Neural cell (in vitro differentiated cells): ENCODE measurements around the gene NKAIN4. TPM values are rescaled to one million over a fixed set of nuclear protein-coding genes. Genes with fewer than 3 reads are reported as not detected.

Experiments used
- H2AFZ ChIP-seq: fragments of 200-600, 300-800 bp; sonication (generic), shearing (Covaris generic); 2 replicates; pipeline ENCODE4 v1.6.0; 2014; ENCODE audit warnings: low read depth, mild to moderate bottlenecking, antibody characterized with exemption, low read length, moderate library complexity
- H3F3A ChIP-seq: fragments of 200-600 bp; shearing (Covaris generic); 2 replicates; pipeline ENCODE4 v1.6.1; 2016; ENCODE audit warnings: mild to moderate bottlenecking, moderate library complexity, mixed read lengths, antibody characterized with exemption, low read length; ENCODE audit not compliant: insufficient read depth, poor library complexity, severe bottlenecking
- H3K27ac ChIP-seq: fragments of 200-600, 300-800 bp; sonication (generic), shearing (Covaris generic); 2 replicates; pipeline ENCODE4 v1.5.1; 2014; ENCODE audit warnings: mild to moderate bottlenecking, low read length, moderate library complexity
- H3K27me3 ChIP-seq: fragments of 300-800, 200-600 bp; sonication (generic), shearing (Covaris generic); 2 replicates; pipeline ENCODE4 v1.6.0; 2014; ENCODE audit warnings: mild to moderate bottlenecking, low read depth, low read length, moderate library complexity; ENCODE audit not compliant: insufficient read depth
- H3K36me3 ChIP-seq: fragments of 300-800, 200-600 bp; sonication (generic), shearing (Covaris generic); 2 replicates; pipeline ENCODE4 v1.5.1; 2014; ENCODE audit warnings: mild to moderate bottlenecking, antibody characterized with exemption, low read length, moderate library complexity; ENCODE audit not compliant: insufficient read depth
- H3K4me2 ChIP-seq: fragments of 300-800, 200-600 bp; sonication (generic), shearing (Covaris generic); 2 replicates; pipeline ENCODE4 v1.6.0; 2014; ENCODE audit warnings: mild to moderate bottlenecking, low read length
- H3K4me3 ChIP-seq: fragments of 300-800, 200-600 bp; sonication (generic), shearing (Covaris generic); 2 replicates; pipeline ENCODE4 v1.5.1; 2014; ENCODE audit warnings: mild to moderate bottlenecking, low read length, moderate library complexity
- H3K79me2 ChIP-seq: fragments of 200-600 bp; shearing (Covaris generic); replicated peaks from 2 replicates; pipeline ENCODE4 v1.6.0; 2014; ENCODE audit warnings: mild to moderate bottlenecking, low read length, moderate library complexity; ENCODE audit not compliant: insufficient read depth
- H3K9ac ChIP-seq: fragments of 300-800, 200-600 bp; sonication (generic), shearing (Covaris generic); 2 replicates; pipeline ENCODE4 v1.6.1; 2016; ENCODE audit warnings: mild to moderate bottlenecking, low read length, mixed read lengths
- H3K9me2 ChIP-seq: fragments of 200-600 bp; shearing (Covaris generic); 2 replicates; pipeline ENCODE4 v1.6.1; 2016; ENCODE audit warnings: mild to moderate bottlenecking, low read length, mixed read lengths; ENCODE audit not compliant: insufficient read depth
- H3K9me3 ChIP-seq: fragments of 200-600, 300-800 bp; sonication (generic), shearing (Covaris generic); 2 replicates; pipeline ENCODE4 v1.6.1; 2016; ENCODE audit warnings: mild to moderate bottlenecking, mixed run types, low read length, moderate library complexity, mixed read lengths
- H4K20me1 ChIP-seq: fragments of 200-600 bp; shearing (Covaris generic); 2 replicates; pipeline ENCODE4 v1.6.1; 2016; ENCODE audit warnings: mild to moderate bottlenecking, mixed run types; ENCODE audit not compliant: insufficient read depth
- EP300 ChIP-seq: fragments of 450-650 bp; conservative IDR thresholded peaks from 2 replicates; pipeline ENCODE4 v1.6.1; 2014; ENCODE audit warnings: antibody characterized with exemption, mild to moderate bottlenecking, moderate library complexity; ENCODE audit not compliant: poor library complexity, severe bottlenecking
- EZH2 ChIP-seq: fragments of 200-600, 300-800 bp; shearing (Covaris generic), sonication (generic); IDR thresholded peaks from 2 replicates; pipeline ENCODE4 v1.6.1; 2014; ENCODE audit warnings: antibody characterized with exemption, low read length, borderline replicate concordance, mild to moderate bottlenecking; ENCODE audit not compliant: insufficient read depth, poor library complexity, severe bottlenecking
- MXI1 ChIP-seq: fragments of 450-650 bp; conservative IDR thresholded peaks from 2 replicates; pipeline ENCODE4 v1.6.1; 2014; ENCODE audit warnings: antibody characterized with exemption, mild to moderate bottlenecking; ENCODE audit not compliant: poor library complexity, severe bottlenecking
- POLR2AphosphoS5 ChIP-seq: IDR thresholded peaks from 2 replicates; pipeline ENCODE4 v1.6.1; 2012
- RAD21 ChIP-seq: fragments of 450-650 bp; conservative IDR thresholded peaks from 2 replicates; pipeline ENCODE4 v1.6.1; 2014; ENCODE audit warnings: antibody characterized with exemption, mild to moderate bottlenecking, moderate library complexity
- SMC3 ChIP-seq: fragments of 450-650 bp; conservative IDR thresholded peaks from 2 replicates; pipeline ENCODE4 v1.6.1; 2014; ENCODE audit warnings: antibody characterized with exemption, mild to moderate bottlenecking, moderate library complexity; ENCODE audit not compliant: poor library complexity
- TAF1 ChIP-seq: IDR thresholded peaks from 2 replicates; pipeline ENCODE4 v1.6.1; 2012; ENCODE audit warnings: low read depth
- polyA plus RNA-seq: library from polyadenylated mRNA; depleted of rRNA; stranded (reverse); fragments of >200 nt; gene quantifications from 2 replicates; pipeline ENCODE4 v1.2.3, GENCODE V29; 2014
- TF ChIP-seq, protein P1 (sequence below): IDR thresholded peaks from 2 replicates; pipeline ENCODE4 v1.6.1; 2012; ENCODE audit warnings: borderline replicate concordance
- TF ChIP-seq, protein P2 (sequence below): fragments of 450-650 bp; IDR thresholded peaks from 2 replicates; pipeline ENCODE4 v1.5.1; 2014; ENCODE audit warnings: antibody characterized with exemption, mild to moderate bottlenecking, moderate library complexity; ENCODE audit not compliant: poor library complexity, severe bottlenecking

NKAIN4 gene
- polyA plus RNA-seq, 1 donor from 2014 or later: 11.2 TPM

DNA sequence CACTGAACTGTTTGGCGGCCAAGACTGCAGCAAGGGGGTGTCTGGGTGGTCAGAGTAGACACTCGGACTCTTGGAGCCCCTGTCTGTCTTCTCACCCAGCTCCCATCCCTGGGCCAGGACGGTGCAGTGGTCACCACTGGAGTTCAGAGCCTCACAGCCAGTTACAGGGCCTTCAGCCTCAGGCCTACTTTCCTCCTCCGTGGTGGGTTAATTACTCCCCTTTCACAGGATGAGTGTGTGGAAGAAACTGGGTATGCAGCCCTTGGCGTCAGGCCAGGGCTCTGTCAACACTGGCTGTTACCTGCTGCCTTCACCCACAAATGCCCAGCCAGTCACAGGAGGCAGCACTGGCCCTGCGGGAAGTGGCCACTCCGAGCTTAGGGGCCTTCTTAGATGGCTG is 36.6 kb downstream of the NKAIN4 start:
- H3K4me3 ChIP-seq: no peak overlapping the region
- H3K9ac ChIP-seq: no peak overlapping the region
- H4K20me1 ChIP-seq: peaks cover 3% of the 10 kb centered on the region
- H3K9me2 ChIP-seq: no peaks in the 10 kb centered on the region
- H3K79me2 ChIP-seq: peaks cover 26% of the 10 kb centered on the region
- no peak overlapping the region for H3K27ac ChIP-seq
- H3K36me3 ChIP-seq: no peaks in the 10 kb centered on the region
- H3K9me3 ChIP-seq: no peaks in the 10 kb centered on the region
- TF ChIP-seq TAF1 (no peak), EP300 (no peak), POLR2AphosphoS5 (no peak), RAD21 (no peak), SMC3 (no peak), EZH2 (no peak)
- no peak overlapping the region for H2AFZ ChIP-seq
- no peaks in the 10 kb centered on the region for H3F3A ChIP-seq
- no peaks in the 10 kb centered on the region for H3K27me3 ChIP-seq
- no peak overlapping the region for H3K4me2 ChIP-seq

DNA sequence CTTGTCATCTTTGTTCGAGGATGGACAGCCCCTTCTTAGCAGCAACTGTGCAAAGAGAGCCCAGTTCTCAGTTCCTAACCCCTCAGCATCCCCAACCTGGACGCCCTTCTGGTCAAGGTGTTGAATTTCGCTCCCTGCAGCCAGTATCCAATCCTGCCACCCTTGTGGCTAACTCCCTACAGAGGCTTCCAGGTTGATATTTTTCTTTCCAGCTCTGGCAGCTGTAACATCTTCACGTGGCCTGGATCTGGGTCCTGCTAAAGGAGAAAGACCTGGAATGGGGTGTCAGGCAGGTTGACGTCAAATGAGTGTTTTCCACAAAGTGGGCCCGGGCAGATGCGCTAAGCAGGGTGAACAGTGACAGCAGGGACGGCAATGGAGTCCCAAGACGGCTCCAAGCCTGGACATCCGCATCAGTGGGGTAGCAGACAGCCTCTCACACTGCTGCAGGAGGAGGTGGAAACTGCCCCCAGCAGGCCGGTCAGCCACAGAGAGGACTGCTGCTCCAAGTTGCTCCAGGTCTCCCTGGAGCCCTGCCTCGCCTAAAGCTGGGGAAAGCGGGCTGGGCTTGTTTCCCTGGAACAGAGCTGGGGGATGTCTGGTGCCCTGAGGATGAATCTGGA is 37.3 kb downstream of the NKAIN4 start:
- H4K20me1 ChIP-seq: peaks cover 6% of the 10 kb centered on the region
- TF ChIP-seq, protein P1, sequence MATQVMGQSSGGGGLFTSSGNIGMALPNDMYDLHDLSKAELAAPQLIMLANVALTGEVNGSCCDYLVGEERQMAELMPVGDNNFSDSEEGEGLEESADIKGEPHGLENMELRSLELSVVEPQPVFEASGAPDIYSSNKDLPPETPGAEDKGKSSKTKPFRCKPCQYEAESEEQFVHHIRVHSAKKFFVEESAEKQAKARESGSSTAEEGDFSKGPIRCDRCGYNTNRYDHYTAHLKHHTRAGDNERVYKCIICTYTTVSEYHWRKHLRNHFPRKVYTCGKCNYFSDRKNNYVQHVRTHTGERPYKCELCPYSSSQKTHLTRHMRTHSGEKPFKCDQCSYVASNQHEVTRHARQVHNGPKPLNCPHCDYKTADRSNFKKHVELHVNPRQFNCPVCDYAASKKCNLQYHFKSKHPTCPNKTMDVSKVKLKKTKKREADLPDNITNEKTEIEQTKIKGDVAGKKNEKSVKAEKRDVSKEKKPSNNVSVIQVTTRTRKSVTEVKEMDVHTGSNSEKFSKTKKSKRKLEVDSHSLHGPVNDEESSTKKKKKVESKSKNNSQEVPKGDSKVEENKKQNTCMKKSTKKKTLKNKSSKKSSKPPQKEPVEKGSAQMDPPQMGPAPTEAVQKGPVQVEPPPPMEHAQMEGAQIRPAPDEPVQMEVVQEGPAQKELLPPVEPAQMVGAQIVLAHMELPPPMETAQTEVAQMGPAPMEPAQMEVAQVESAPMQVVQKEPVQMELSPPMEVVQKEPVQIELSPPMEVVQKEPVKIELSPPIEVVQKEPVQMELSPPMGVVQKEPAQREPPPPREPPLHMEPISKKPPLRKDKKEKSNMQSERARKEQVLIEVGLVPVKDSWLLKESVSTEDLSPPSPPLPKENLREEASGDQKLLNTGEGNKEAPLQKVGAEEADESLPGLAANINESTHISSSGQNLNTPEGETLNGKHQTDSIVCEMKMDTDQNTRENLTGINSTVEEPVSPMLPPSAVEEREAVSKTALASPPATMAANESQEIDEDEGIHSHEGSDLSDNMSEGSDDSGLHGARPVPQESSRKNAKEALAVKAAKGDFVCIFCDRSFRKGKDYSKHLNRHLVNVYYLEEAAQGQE: no peak
- TF ChIP-seq MXI1 (no peak), EZH2 (no peak), EP300 (no peak), POLR2AphosphoS5 (no peak), RAD21 (no peak), SMC3 (no peak), TAF1 (no peak)
- TF ChIP-seq, protein P2, sequence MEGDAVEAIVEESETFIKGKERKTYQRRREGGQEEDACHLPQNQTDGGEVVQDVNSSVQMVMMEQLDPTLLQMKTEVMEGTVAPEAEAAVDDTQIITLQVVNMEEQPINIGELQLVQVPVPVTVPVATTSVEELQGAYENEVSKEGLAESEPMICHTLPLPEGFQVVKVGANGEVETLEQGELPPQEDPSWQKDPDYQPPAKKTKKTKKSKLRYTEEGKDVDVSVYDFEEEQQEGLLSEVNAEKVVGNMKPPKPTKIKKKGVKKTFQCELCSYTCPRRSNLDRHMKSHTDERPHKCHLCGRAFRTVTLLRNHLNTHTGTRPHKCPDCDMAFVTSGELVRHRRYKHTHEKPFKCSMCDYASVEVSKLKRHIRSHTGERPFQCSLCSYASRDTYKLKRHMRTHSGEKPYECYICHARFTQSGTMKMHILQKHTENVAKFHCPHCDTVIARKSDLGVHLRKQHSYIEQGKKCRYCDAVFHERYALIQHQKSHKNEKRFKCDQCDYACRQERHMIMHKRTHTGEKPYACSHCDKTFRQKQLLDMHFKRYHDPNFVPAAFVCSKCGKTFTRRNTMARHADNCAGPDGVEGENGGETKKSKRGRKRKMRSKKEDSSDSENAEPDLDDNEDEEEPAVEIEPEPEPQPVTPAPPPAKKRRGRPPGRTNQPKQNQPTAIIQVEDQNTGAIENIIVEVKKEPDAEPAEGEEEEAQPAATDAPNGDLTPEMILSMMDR: no peak
- H3K9ac ChIP-seq: peak overlapping the region; percentile 96
- H3K4me3 ChIP-seq: peak overlapping the region; percentile 91
- H3K27ac ChIP-seq: peak overlapping the region; percentile 82
- no peaks in the 10 kb centered on the region for H3K36me3 ChIP-seq
- H3K79me2 ChIP-seq: peaks cover 33% of the 10 kb centered on the region
- no peaks in the 10 kb centered on the region for H3K9me3 ChIP-seq
- H3K4me2 ChIP-seq: peak overlapping the region; percentile 84
- no peaks in the 10 kb centered on the region for H3K9me2 ChIP-seq
- no peaks in the 10 kb centered on the region for H3F3A ChIP-seq
- H2AFZ ChIP-seq: peak overlapping the region; percentile 94
- H3K27me3 ChIP-seq: no peaks in the 10 kb centered on the region
